Duodenal mucosa (tissue), 2 donors: ENCODE results near the gene DLL1.
"Not testable (repeated sequence)": the region's sequence is repeated elsewhere in the genome, so short reads cannot be mapped to it uniquely, and the experiment has no call there.

Source experiments
- H3K27ac ChIP-seq: one replicate; pipeline ENCODE4 v1.7.0; 2013; ENCODE audit warnings: low read depth, low read length
- H3K27me3 ChIP-seq, 2 donors: one replicate each; pipeline ENCODE4 v1.7.0; 2013; ENCODE audit warnings: low read length in 2 of 2, control low read depth in 1 of 2; ENCODE audit not compliant: insufficient read depth in 2 of 2, control insufficient read depth in 1 of 2
- H3K36me3 ChIP-seq, 2 donors: one replicate each; pipeline ENCODE4 v1.7.0; 2013; ENCODE audit warnings: low read length in 2 of 2, control low read depth in 1 of 2; ENCODE audit not compliant: insufficient read depth in 2 of 2, control insufficient read depth in 1 of 2
- H3K4me1 ChIP-seq, 2 donors: one replicate each; pipeline ENCODE4 v1.7.0; 2013; ENCODE audit warnings: low read length in 2 of 2, control low read depth in 1 of 2; ENCODE audit not compliant: insufficient read depth in 2 of 2, control insufficient read depth in 1 of 2
- H3K4me3 ChIP-seq, 2 donors: one replicate each; pipeline ENCODE4 v1.7.0; 2013; ENCODE audit warnings: low read length in 2 of 2, low read depth in 1 of 2
- H3K9ac ChIP-seq, 2 donors: one replicate each; pipeline ENCODE4 v1.7.0; 2013; ENCODE audit warnings: low read length in 2 of 2, low read depth in 1 of 2
- H3K9me3 ChIP-seq, 2 donors: one replicate each; pipeline ENCODE4 v1.7.0; 2013; ENCODE audit warnings: low read length in 2 of 2, control low read depth in 1 of 2; ENCODE audit not compliant: control insufficient read depth in 1 of 2

The DLL1 gene

GRCh38 chr6:170268216-170269129 lies 22.4 kb downstream of the DLL1 start:
- peaks cover 2 to 4% of the 10 kb centered on the region in 2 donors for H3K27me3 ChIP-seq
- no peaks in the 10 kb centered on the region for H3K9me3 ChIP-seq
- no peak overlapping the region for H3K4me3 ChIP-seq
- no peak overlapping the region for H3K27ac ChIP-seq
- peaks cover 18 to 21% of the 10 kb centered on the region in 2 donors for H3K4me1 ChIP-seq
- H3K9ac ChIP-seq = no peak overlapping the region
- no peaks in the 10 kb centered on the region for H3K36me3 ChIP-seq

GRCh38 chr6:170267688-170268087 lies 23.2 kb downstream of the DLL1 start:
- no peak overlapping the region for H3K27ac ChIP-seq
- peaks cover 2 to 3% of the 10 kb centered on the region in 2 donors for H3K27me3 ChIP-seq
- peaks cover 18 to 21% of the 10 kb centered on the region in 2 donors for H3K4me1 ChIP-seq
- no peak overlapping the region for H3K9ac ChIP-seq
- H3K9me3 ChIP-seq = no peaks in the 10 kb centered on the region
- no peak overlapping the region for H3K4me3 ChIP-seq
- no peaks in the 10 kb centered on the region for H3K36me3 ChIP-seq

DNA sequence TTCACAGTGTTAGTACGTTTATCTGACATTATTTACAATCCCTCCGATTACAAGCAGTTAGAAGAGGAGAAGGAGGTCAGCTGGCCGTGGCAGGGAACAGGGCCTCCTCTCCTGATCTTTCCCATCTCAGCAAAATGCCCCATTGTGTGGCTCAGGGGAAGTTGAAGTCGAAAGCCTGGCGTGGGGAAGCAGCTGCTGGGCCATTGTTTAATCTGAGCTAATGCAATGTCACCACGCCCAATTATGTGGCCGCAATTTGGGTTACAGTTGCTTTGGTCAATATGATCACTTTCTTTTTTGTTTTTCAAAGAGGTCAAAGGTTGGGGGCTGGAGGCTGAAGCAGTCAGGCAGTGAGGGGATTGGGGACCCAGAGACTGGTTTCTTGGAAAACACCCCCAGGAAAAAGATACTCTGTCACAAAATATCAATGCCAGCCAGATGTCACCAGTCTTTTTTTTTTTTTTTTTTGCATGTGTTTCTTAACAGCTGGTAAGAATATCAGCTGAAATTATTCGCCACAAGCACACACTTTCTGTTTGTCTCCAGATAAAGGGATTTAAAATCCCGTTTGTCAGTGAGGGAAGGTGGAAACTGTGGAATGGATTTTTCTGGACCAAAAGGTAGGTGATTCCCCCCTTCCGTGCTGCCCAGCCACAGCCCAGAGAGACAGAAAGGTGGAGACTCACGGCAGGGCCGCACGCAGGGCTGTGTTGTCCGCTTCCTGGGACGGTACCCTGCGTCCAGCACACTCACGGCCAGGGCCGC lies 24.6 kb downstream of the DLL1 start:
- Histone ChIP-seq H3K9ac (peak overlapping the region in 1 of 2 donors; percentile 30), H3K27ac (no peak overlapping the region), H3K4me3 (peak overlapping the region; percentile 10 to 34), H3K27me3 (peaks cover 3 to 6% of the 10 kb centered on the region in 2 donors), H3K9me3 (no peaks in the 10 kb centered on the region), H3K36me3 (no peaks in the 10 kb centered on the region), H3K4me1 (peaks cover 12 to 21% of the 10 kb centered on the region in 2 donors)

GRCh38 chr6:170265655-170266054 lies 25.2 kb downstream of the DLL1 start:
- Histone ChIP-seq H3K27ac (no peak overlapping the region), H3K27me3 (peaks cover 3 to 4% of the 10 kb centered on the region in 2 donors), H3K9ac (peak overlapping the region in 1 of 2 donors; percentile 30), H3K36me3 (no peaks in the 10 kb centered on the region), H3K4me1 (peaks cover 12 to 21% of the 10 kb centered on the region in 2 donors), H3K4me3 (peak overlapping the region; percentile 10 to 34), H3K9me3 (no peaks in the 10 kb centered on the region)

GRCh38 chr6:170264644-170265043 lies 26.2 kb downstream of the DLL1 start:
- H3K4me3 ChIP-seq, H3K27me3 ChIP-seq, H3K27ac ChIP-seq: not testable (repeated sequence)

DNA sequence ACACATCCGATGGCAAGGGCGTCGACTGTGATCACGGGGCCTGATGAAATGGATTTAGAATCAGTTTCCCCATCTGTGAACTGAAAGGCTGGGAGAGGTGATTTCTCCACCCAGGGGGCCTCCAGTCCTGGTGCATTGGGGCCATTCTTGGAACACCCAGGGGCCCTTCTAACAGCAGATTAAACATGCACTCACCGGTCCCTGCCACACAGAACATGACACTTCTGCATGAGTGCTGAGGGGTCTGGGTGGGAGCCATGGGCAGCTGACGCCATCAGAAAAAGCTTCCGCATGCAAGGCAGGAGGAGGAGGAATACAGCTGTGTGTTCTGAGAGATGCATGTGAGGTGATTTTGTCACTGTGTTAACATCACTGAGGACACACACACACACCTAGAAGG lies 26.8 kb downstream of the DLL1 start:
- Histone ChIP-seq H3K4me1 (peaks cover 12 to 18% of the 10 kb centered on the region in 2 donors), H3K36me3 (no peaks in the 10 kb centered on the region), H3K9me3 (no peaks in the 10 kb centered on the region), H3K27me3 (peaks cover 3 to 4% of the 10 kb centered on the region in 2 donors), H3K4me3 (no peak overlapping the region), H3K9ac (no peak overlapping the region), H3K27ac (no peak overlapping the region)

More at GRCh38 chr6:170264644-170265043, 26.2 kb downstream of the DLL1 start:
- H3K4me1 ChIP-seq = peaks cover 12 to 21% of the 10 kb centered on the region in 2 donors
- H3K9me3 ChIP-seq, H3K9ac ChIP-seq, H3K36me3 ChIP-seq: not testable (repeated sequence)

- H3K9me3 ChIP-seq = no peaks in the 10 kb centered on the region
- H3K36me3 ChIP-seq = no peaks in the 10 kb centered on the region
- peaks cover 0 to 4% of the 10 kb centered on the region in 2 donors for H3K27me3 ChIP-seq
- peaks cover 12 to 13% of the 10 kb centered on the region in 2 donors for H3K4me1 ChIP-seq
- no peak overlapping the region for H3K27ac ChIP-seq
- H3K9ac ChIP-seq = no peak overlapping the region
- no peak overlapping the region for H3K4me3 ChIP-seq
These were observed 27.5 kb downstream of the DLL1 start for GRCh38 chr6:170263410-170263809.

DNA sequence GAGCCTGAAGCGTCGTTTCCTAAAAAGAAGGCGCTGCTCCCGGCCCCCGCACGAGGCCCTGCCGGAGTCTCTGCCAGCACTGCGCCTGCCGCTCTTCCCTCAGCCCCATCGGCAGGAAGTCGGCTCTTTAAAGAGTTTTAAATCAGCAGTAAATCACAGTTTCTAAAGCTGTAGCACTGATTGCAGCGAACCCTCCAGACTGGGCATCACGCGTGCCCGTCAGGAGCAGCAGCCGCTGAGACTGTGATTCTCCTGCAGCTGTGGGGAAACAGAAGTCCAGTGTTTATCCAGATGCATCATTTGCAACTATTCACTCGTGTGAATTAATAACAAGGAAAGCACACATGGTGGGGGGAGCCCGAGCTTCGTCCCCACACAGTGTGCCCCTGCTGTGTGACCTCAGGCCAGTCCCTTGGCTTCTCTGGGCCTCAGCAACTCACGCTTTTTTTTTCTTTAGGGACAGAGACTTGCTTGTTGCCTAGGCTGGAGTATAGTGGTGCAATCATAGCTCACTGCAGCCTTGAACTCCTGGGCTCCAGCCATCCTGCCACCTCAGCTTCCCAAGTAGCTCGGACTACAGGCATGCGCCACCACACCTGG lies 28.3 kb downstream of the DLL1 start:
- H3K36me3 ChIP-seq = no peaks in the 10 kb centered on the region
- H3K9me3 ChIP-seq = no peaks in the 10 kb centered on the region
- H3K4me3 ChIP-seq = no peak overlapping the region
- H3K27ac ChIP-seq = no peak overlapping the region
- peaks cover 0 to 4% of the 10 kb centered on the region in 2 donors for H3K27me3 ChIP-seq
- no peak overlapping the region for H3K9ac ChIP-seq
- peaks cover 12 to 13% of the 10 kb centered on the region in 2 donors for H3K4me1 ChIP-seq

DNA sequence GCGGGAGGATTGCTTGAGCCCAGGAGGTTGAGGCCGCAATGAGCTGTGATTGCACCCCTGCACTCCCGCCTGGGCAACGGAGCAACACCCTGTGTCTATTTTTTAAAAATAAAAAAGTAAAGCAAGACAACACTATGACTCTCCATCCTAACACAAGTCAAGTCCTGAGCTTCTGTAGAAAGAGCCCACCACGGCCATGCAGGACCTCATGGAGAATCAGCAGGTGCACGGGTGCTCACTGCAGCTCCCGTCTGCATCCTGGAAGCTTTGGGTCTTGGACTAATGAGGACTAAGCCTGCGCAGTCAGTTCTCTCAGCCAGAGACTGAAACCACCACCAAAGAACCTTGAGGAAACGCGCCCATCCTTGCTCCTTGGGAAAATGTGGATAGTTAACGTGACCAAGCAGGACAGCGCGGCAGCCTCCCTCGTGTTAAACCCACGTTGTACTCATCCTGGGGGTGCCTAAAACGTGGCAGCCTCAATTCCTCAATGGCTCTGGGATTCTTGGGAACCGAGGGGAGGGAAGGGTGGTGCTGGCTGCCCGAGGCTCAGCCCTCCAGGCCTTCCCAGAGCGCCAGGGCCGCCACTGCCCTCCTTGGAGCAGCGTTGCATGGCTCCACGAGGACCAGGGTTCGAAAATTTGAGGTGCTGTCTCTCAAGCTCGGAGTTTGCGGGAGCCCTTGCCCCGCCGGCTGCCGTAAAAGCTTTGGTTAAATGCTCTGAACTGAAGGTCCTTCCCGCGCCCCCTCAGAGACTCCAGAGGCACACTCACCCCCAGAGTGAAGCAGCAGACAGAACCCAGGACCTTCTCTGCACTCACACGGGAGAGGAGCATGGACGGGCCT lies 29.0 kb downstream of the DLL1 start:
- H3K9me3 ChIP-seq = no peaks in the 10 kb centered on the region
- peaks cover 12 to 13% of the 10 kb centered on the region in 2 donors for H3K4me1 ChIP-seq
- H3K27ac ChIP-seq = no peak overlapping the region
- no peaks in the 10 kb centered on the region for H3K36me3 ChIP-seq
- no peak overlapping the region for H3K4me3 ChIP-seq
- peaks cover 0 to 4% of the 10 kb centered on the region in 2 donors for H3K27me3 ChIP-seq
- H3K9ac ChIP-seq = no peak overlapping the region
